GM18498 (cell line): ENCODE results near the gene GATA6.
"Not testable (repeated sequence)": the region's sequence is repeated elsewhere in the genome, so short reads cannot be mapped to it uniquely, and the experiment has no call there.

Source experiments
- ATAC-seq: cut with Tn5 transposase; IDR thresholded peaks from one replicate; pipeline ENCODE4 v1.9.1; 2021; ENCODE audit warnings: mild to moderate bottlenecking, moderate library complexity; ENCODE audit not compliant: unreplicated experiment

Gene GATA6

GRCh38 chr18:22180722-22181121, 11.3 kb downstream of the GATA6 start:
- ATAC-seq = no peak

DNA sequence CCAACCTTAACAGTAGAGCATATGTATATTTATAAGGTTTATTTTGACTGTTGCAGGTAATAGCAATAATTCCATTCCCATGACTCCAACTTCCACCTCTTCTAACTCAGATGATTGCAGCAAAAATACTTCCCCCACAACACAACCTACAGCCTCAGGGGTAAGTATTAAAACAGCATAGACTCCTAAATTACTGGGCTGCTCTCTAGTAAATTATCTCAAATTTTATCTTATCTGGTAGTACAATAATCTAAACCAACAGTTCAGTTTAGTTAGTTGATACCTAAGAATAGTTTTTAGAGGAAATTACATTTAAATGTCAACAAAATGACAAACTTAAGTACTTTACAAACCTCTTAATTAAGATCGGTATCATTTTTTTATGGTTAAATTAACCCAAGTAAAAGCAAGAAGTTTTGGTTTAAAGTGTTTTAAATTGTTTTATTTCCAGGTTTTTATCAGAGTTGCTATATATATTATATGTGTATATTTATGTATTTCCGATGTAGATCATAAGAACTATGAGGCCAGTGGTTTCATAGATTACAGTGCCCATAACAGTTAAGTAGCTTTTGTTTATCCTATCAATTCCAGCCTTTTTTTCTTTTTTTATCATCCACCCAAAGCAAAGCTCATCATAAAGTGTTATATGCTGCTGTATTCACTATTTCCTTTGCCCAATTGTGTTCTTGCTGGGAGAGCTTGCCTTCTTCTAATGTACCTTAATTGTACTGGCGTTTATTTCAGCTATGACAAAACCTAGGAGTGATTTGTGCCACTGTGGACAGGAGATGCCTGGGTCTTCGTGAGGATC, 13.7 kb downstream of the GATA6 start:
- ATAC-seq = no peak

DNA sequence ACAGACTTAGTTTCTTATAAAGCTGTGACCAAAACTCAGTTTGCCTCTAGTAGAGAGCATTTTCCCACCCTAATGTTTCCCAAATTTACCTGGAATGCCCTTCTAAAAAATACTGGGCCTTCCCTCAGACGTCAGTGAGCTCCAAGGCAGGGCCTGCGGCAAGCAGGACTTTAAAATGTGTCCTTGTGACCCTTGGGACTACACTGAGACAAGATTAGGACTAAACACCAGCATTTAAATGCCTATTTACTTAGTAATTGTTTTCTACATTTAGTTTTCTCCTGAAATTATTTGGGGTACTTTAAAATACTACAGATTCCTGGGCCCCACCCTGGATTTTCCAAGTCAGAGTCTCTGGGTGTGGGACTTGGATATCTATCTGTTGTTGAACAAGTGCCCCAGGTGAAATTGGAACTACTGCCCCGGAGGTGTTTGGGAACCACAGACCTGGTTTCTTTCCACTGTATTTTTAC, 14.3 kb downstream of the GATA6 start:
- ATAC-seq = no peak

DNA sequence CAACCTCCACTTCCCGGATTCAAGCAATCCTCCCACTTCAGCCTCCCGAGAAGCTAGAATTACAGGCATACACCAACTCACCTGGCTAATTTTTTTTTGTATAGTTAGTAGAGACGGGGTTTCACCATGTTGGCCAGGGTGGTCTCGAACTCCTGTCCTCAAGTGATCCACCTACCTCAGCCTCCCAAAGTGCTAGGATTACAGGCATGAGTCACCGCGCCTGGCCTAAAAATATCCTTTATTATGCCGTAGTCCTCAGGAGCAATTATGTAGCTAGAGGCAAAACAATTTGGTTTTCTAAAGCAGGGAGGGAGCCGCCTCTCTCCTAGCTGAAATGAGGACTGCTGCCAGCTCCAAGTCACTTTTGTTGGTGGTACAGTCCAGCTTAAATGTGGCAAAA, 15.2 kb downstream of the GATA6 start:
- not testable (repeated sequence) for ATAC-seq

GRCh38 chr18:22185273-22185672, 15.9 kb downstream of the GATA6 start:
- ATAC-seq = no peak

- no peak for ATAC-seq
Measured at GRCh38 chr18:22185771-22186386, 16.5 kb downstream of the GATA6 start.

- no peak for ATAC-seq
Measured at GRCh38 chr18:22186484-22186971, 17.1 kb downstream of the GATA6 start.

GRCh38 chr18:22188559-22189267, 19.3 kb downstream of the GATA6 start:
- no peak for ATAC-seq

GRCh38 chr18:22189449-22190166, 20.2 kb downstream of the GATA6 start:
- no peak for ATAC-seq

GRCh38 chr18:22191346-22191695, 21.9 kb downstream of the GATA6 start:
- ATAC-seq = no peak

DNA sequence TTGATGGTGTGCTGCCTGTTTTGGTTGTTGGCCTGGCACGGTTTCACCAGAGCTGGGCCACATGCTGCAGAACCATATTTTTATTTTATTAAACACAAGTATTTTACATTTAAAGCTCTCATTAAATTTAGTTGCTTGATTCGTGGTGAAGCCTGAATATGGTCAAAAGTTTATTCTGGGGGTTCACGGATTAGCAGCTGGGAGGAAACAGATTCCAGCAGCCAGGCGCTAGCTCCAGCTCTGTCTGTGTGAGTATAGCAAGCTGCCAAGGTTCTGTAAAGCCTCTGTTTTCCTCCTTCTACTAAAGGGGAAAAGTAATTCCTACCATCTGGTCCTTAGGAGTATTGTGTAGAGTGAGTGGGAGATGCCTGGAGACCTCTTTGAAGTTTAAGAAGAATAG, 22.5 kb downstream of the GATA6 start:
- no peak for ATAC-seq

DNA sequence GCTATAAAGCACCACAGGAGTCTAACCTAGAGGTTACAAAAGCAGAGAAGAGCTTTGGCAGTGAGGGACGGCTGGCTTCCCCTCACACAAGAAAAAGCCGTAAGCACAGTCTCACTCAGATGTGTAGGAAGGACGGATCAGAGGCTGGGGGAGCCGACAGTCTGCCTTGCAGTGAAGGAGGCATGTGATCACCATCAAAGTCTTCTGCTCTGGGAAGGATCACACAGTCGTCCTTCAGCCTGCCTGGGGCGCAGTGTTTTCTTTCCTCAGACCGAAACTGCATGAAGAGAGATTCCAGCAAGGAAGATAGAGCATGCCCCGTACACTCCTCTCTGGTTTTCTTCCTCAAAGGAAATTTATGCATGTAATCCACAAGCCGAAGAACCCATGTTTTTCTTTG, 24.1 kb downstream of the GATA6 start:
- ATAC-seq = no peak

DNA sequence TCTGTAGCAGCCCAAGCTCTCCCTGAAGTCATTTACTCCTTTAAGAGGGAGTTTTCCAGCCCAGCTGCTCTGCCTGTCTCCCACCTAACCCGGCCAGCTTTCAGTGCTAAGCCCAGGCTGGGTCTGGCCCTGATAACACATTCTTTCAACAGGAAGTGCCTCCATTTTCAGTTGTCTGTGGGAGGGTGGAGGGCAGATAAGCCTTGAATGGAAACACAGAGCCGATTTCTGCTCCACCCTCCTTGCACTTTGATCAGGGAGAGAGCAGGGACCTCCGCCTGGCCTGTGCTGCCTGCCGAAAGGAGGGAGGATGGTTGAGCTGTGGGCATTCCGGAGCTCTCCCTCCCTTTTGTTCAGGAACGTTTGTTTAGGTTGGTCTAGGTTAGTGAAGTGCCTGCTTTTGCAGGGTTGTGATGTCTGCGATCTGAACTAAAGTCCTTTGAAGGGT, 24.8 kb downstream of the GATA6 start:
- ATAC-seq = no peak

GRCh38 chr18:22195052-22195451, 25.7 kb downstream of the GATA6 start:
- ATAC-seq = no peak

DNA sequence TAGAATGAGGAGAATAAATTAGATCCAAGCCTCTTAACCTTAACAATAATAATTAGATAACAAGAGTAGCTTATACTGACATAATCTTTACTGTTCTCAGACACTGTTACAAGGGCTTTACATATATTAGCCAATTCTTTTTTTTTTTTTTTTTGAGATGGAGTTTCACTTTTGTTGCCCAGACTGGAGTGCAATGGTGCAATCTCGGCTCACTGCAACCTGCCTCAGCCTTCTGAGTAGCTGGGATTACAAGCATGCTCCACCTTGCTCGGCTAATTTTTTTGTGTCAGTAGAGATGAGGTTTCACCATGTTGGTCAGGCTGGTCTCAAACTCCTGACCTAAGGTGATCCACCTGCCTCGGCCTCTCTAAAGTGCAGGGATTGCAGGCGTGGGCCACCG, 27.6 kb downstream of the GATA6 start:
- ATAC-seq = not testable (repeated sequence)

GRCh38 chr18:22197668-22198067, 28.3 kb downstream of the GATA6 start:
- ATAC-seq = no peak

DNA sequence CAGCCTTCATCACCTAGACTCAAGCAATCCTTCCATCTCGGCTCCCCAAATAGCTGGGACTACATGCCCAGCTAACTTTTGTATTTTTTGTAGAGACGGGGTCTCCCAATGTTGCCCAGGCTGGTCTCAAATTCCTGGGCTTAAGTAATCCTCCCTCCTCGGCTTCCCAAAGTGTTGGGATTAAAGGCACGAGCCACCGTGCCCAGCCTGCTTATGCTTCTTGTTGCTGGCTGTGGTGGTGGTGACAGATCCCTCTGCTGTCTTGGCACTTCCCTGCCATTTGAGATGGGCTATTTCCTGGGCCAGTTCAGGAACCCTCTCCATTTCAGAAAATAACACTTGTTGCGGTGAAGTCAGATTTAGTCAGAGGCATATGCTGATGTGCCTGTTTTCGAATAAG, 28.8 kb downstream of the GATA6 start:
- no peak for ATAC-seq

GRCh38 chr18:22199005-22199404, 29.6 kb downstream of the GATA6 start:
- ATAC-seq = no peak

DNA sequence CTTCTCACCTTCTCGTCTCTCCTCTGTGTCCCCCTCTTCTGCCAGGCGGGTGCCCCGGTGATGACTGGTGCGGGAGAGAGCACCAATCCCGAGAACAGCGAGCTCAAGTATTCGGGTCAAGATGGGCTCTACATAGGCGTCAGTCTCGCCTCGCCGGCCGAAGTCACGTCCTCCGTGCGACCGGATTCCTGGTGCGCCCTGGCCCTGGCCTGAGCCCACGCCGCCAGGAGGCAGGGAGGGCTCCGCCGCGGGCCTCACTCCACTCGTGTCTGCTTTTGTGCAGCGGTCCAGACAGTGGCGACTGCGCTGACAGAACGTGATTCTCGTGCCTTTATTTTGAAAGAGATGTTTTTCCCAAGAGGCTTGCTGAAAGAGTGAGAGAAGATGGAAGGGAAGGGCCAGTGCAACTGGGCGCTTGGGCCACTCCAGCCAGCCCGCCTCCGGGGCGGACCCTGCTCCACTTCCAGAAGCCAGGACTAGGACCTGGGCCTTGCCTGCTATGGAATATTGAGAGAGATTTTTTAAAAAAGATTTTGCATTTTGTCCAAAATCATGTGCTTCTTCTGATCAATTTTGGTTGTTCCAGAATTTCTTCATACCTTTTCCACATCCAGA, 31.3 kb downstream of the GATA6 start:
- no peak for ATAC-seq

GRCh38 chr18:22203035-22203434, 33.6 kb downstream of the GATA6 start:
- no peak for ATAC-seq
